Esophagus muscularis mucosa (tissue), 4 donors: ENCODE results near the gene RFC1.

Experiments used
- EP300 ChIP-seq: sonication (generic); formaldehyde crosslinking; IDR thresholded peaks from one replicate; pipeline ENCODE4 v1.6.1; 2017; ENCODE audit warnings: antibody characterized with exemption
- POLR2A ChIP-seq: fragments of 450-650 bp; IDR thresholded peaks from one replicate; pipeline ENCODE4 v1.6.1; 2017; ENCODE audit warnings: antibody characterized with exemption, moderate library complexity, mild to moderate bottlenecking, low read depth
- POLR2AphosphoS5 ChIP-seq, 2 donors: sonication (generic); formaldehyde crosslinking; IDR thresholded peaks; one replicate each; pipeline ENCODE4 v1.6.1; 2017; ENCODE audit warnings: antibody characterized with exemption in 2 of 2
- TF ChIP-seq, protein P1 (sequence below), 3 experiments: fragments of 200-600 bp in 2 of 3; fragments of 450-650 bp in 1 of 3; sonication (generic) in 2 of 3; IDR thresholded peaks; one replicate each; pipeline ENCODE4 v1.5.1; 2017 to 2019; ENCODE audit warnings: antibody characterized with exemption in 3 of 3, mild to moderate bottlenecking in 2 of 3, moderate library complexity in 1 of 3

DNA sequence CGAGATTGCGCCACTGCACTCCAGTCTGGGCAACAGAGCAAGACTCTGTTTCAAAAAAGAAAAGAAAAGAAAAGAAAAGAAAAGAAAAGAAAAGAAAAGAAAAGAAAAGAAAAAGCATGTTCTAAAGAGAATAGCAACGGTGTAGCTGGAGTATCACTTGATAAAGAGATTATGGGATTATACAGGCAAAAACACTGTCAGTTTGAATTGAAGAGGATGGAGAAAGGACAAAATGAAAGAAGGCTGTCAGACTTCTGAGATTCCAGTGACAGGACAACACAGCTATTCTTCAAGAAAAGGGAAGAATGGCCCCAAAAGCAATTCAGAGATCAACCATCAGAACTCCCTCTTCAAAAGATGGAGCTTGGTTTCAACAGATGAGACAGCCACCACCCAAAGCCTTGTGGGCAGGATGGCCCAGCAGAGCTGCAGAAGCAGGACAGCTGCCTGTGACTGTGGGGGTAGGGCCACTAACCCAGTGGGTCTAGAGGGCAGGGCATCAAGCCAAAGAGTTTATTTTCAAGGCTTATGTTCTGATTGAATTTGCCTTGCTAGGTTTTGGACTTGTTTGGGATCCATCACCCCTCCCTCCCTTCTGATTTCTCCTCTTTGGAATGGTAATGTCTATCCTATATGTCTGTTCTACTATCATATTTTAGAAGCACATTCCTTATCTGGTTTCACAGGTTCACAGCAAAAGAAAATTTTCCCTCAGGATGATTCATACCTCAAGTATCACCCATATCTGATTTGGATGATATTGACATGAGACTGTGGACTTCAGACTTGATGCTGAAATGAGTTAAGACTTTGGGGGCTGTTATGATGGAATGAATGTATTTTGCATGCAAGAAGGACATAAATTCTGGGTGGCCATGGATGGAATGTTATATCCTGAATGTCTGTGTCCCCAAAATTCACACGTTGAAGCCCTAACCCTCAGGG is 17.5 kb downstream of the RFC1 start:
- TF ChIP-seq POLR2AphosphoS5 (IDR thresholded peaks at IDR 0.05) (no peak), EP300 (no peak), POLR2A (no peak)
- TF ChIP-seq, protein P1, sequence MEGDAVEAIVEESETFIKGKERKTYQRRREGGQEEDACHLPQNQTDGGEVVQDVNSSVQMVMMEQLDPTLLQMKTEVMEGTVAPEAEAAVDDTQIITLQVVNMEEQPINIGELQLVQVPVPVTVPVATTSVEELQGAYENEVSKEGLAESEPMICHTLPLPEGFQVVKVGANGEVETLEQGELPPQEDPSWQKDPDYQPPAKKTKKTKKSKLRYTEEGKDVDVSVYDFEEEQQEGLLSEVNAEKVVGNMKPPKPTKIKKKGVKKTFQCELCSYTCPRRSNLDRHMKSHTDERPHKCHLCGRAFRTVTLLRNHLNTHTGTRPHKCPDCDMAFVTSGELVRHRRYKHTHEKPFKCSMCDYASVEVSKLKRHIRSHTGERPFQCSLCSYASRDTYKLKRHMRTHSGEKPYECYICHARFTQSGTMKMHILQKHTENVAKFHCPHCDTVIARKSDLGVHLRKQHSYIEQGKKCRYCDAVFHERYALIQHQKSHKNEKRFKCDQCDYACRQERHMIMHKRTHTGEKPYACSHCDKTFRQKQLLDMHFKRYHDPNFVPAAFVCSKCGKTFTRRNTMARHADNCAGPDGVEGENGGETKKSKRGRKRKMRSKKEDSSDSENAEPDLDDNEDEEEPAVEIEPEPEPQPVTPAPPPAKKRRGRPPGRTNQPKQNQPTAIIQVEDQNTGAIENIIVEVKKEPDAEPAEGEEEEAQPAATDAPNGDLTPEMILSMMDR (IDR thresholded peaks at IDR 0.05): no peak
